SK-N-SH (cell line): ENCODE measurements around the gene ALPK3. TPM values are rescaled to one million over a fixed set of nuclear protein-coding genes. Genes with fewer than 3 reads are reported as not detected.

Experiments
- CTCF ChIA-PET: fragments of 300-600, 350-600 bp; formaldehyde crosslinking; extraction: SDS; loops from one replicate; lab custom pipeline; 2021; lab: Yijun Ruan, JAX
- POLR2A ChIA-PET: fragments of 350-600 bp; sonication (Branson Sonifier 250); formaldehyde crosslinking; extraction: SDS; loops from one replicate; lab custom pipeline; 2020; ENCODE audit warnings: antibody characterized with exemption, inconsistent platforms; lab: Yijun Ruan, JAX
- DNase-seq: peaks from one replicate; pipeline ENCODE4 v3.0.0; 2012
- H2AFZ ChIP-seq: fragments of 200-600 bp; sonication (generic); 2 replicates; pipeline ENCODE4 v1.8.1; 2016; ENCODE audit warnings: antibody characterized with exemption, mild to moderate bottlenecking, low read depth
- H3F3A ChIP-seq: fragments of 200-600 bp; sonication (generic); replicated peaks from 2 replicates; pipeline ENCODE3; 2016; ENCODE audit warnings: antibody characterized with exemption, mild to moderate bottlenecking; ENCODE audit not compliant: insufficient read depth
- H3K27ac ChIP-seq, 2 experiments: fragments of 200-500 bp in 1 of 2; fragments of 200-600 bp in 1 of 2; sonication (Bioruptor generic) in 1 of 2; sonication (generic), shearing (Covaris generic) in 1 of 2; 2 replicates each; pipeline versions ENCODE4 v1.5.1 to v1.6.1; 2014 to 2016; ENCODE audit warnings: low read depth in 2 of 2, inconsistent platforms in 1 of 2, low read length in 1 of 2, mild to moderate bottlenecking in 1 of 2, mixed read lengths in 1 of 2
- H3K27me3 ChIP-seq: fragments of 200-600 bp; sonication (generic), shearing (Covaris generic); 2 replicates; pipeline ENCODE4 v1.6.1; 2016; ENCODE audit warnings: mixed run types; ENCODE audit not compliant: insufficient read depth
- H3K36me3 ChIP-seq, 2 experiments: fragments of 200-500 bp in 1 of 2; fragments of 200-600 bp in 1 of 2; sonication (Bioruptor generic) in 1 of 2; sonication (generic) in 1 of 2; replicated peaks in 1 of 2; 2 replicates each; pipeline versions ENCODE3 to v1.5.1; 2014 to 2016; ENCODE audit warnings: low read length in 1 of 2, mild to moderate bottlenecking in 1 of 2; ENCODE audit not compliant: insufficient read depth in 2 of 2, control insufficient read depth in 1 of 2
- H3K4me1 ChIP-seq, 2 experiments: fragments of 200-500 bp in 1 of 2; fragments of 200-600 bp in 1 of 2; sonication (Bioruptor generic) in 1 of 2; sonication (generic), shearing (Covaris generic) in 1 of 2; 2 replicates each; pipeline versions ENCODE4 v1.5.1 to v1.6.1; 2014 to 2016; ENCODE audit warnings: low read depth in 1 of 2, low read length in 1 of 2, mixed run types in 1 of 2; ENCODE audit not compliant: insufficient read depth in 2 of 2, control insufficient read depth in 1 of 2
- H3K4me2 ChIP-seq: fragments of 200-600 bp; sonication (generic), shearing (Covaris generic); 2 replicates; pipeline ENCODE4 v1.6.1; 2017; ENCODE audit warnings: mixed run types
- H3K4me3 ChIP-seq, 2 experiments: fragments of 200-500 bp in 1 of 2; fragments of 200-600 bp in 1 of 2; sonication (Bioruptor generic) in 1 of 2; sonication (generic), shearing (Covaris generic) in 1 of 2; 2 replicates each; pipeline versions ENCODE4 v1.5.1 to v1.8.1; 2014 to 2016; ENCODE audit warnings: low read depth in 2 of 2, inconsistent platforms in 1 of 2, low read length in 1 of 2, mild to moderate bottlenecking in 1 of 2, mixed read lengths in 1 of 2, moderate library complexity in 1 of 2
- H3K79me2 ChIP-seq: fragments of 200-600 bp; sonication (generic); 2 replicates; pipeline ENCODE4 v1.8.1; 2017; ENCODE audit warnings: mild to moderate bottlenecking; ENCODE audit not compliant: insufficient read depth
- H3K9ac ChIP-seq: fragments of 200-600 bp; sonication (generic); 2 replicates; pipeline ENCODE4 v1.6.1; 2017; ENCODE audit warnings: mixed run types
- H3K9me2 ChIP-seq: fragments of 200-600 bp; sonication (generic); 2 replicates; pipeline ENCODE4 v1.6.1; 2017; ENCODE audit warnings: mixed run types
- H3K9me3 ChIP-seq: fragments of 200-600 bp; sonication (generic); 2 replicates; pipeline ENCODE4 v1.6.1; 2017; ENCODE audit warnings: mixed run types, mild to moderate bottlenecking, moderate library complexity
- H4K20me1 ChIP-seq: fragments of 200-600 bp; sonication (generic); 2 replicates; pipeline ENCODE4 v1.6.1; 2017; ENCODE audit warnings: mild to moderate bottlenecking, mixed run types; ENCODE audit not compliant: insufficient read depth
- EZH2phosphoT487 ChIP-seq: fragments of 200-600 bp; sonication (generic); IDR thresholded peaks from 2 replicates; pipeline ENCODE4 v1.6.1; 2017; ENCODE audit warnings: low read depth, mixed run types, mild to moderate bottlenecking, antibody characterized with exemption, moderate library complexity, borderline replicate concordance
- FOXJ3 ChIP-seq: sonication (generic); formaldehyde crosslinking; IDR thresholded peaks from 2 replicates; pipeline ENCODE4 v1.5.1; 2020; ENCODE audit warnings: mild to moderate bottlenecking, missing genetic modification reagents
- GABPA ChIP-seq: IDR thresholded peaks from 2 replicates; pipeline ENCODE4 v1.4.0; 2012; ENCODE audit warnings: low read depth, mild to moderate bottlenecking
- IRF3 ChIP-seq: fragments of 150-350 bp; IDR thresholded peaks from 2 replicates; pipeline ENCODE4 v1.6.1; 2016; ENCODE audit warnings: mild to moderate bottlenecking, low read depth, low read length
- JUND ChIP-seq: IDR thresholded peaks from 2 replicates; pipeline ENCODE4 v1.4.0; 2012
- MXI1 ChIP-seq: IDR thresholded peaks from 2 replicates; pipeline ENCODE4 v1.6.1; 2012; ENCODE audit warnings: mild to moderate bottlenecking, low read depth, low read length, improper control_type of control experiment
- NFIC ChIP-seq: IDR thresholded peaks from 2 replicates; pipeline ENCODE4 v1.4.0; 2012; ENCODE audit warnings: borderline replicate concordance
- RCOR1 ChIP-seq: fragments of 150-350 bp; IDR thresholded peaks from 2 replicates; pipeline ENCODE4 v1.6.1; 2017; ENCODE audit warnings: antibody characterized with exemption, low read length
- REST ChIP-seq: IDR thresholded peaks from 2 replicates; pipeline ENCODE4 v1.6.1; 2012; ENCODE audit warnings: mild to moderate bottlenecking, low read depth, low read length, moderate library complexity
- SIN3A ChIP-seq: IDR thresholded peaks from 2 replicates; pipeline ENCODE4 v1.6.1; 2012; ENCODE audit warnings: low read depth, mild to moderate bottlenecking, low read length, moderate library complexity, borderline replicate concordance
- SMC3 ChIP-seq: IDR thresholded peaks from 2 replicates; pipeline ENCODE4 v1.6.1; 2012; ENCODE audit warnings: low read depth, low read length, improper control_type of control experiment
- TAF1 ChIP-seq: IDR thresholded peaks from 2 replicates; pipeline ENCODE4 v1.6.1; 2012; ENCODE audit warnings: low read depth, mild to moderate bottlenecking, low read length, moderate library complexity, borderline replicate concordance
- TCF12 ChIP-seq: IDR thresholded peaks from 2 replicates; pipeline ENCODE4 v1.4.0; 2012
- TEAD4 ChIP-seq: IDR thresholded peaks from 2 replicates; pipeline ENCODE4 v1.4.0; 2012; ENCODE audit warnings: mild to moderate bottlenecking, borderline replicate concordance; ENCODE audit not compliant: insufficient read depth
- USF2 ChIP-seq: fragments of 150-350 bp; IDR thresholded peaks from 2 replicates; pipeline ENCODE4 v1.6.1; 2017; ENCODE audit warnings: antibody characterized with exemption, low read length, low read depth, borderline replicate concordance
- WGBS: methylation state at CpG from one replicate; pipeline ENCODE4 v1.1.6; 2017; ENCODE audit warnings: low lambda C conversion rate; 5-methylcytosine and 5-hydroxymethylcytosine counted together
- polyA plus RNA-seq, 3 experiments: library from polyadenylated mRNA; depleted of rRNA; stranded (reverse); fragments of >200 nt; gene quantifications; 2 replicates each; pipeline ENCODE4 v1.2.3, GENCODE V29; 2012
- TF ChIP-seq, protein P1 (sequence below): IDR thresholded peaks from 2 replicates; pipeline ENCODE4 v1.4.0; 2012; ENCODE audit warnings: low read depth
- TF ChIP-seq, protein P2 (sequence below): IDR thresholded peaks from 2 replicates; pipeline ENCODE4; 2012
- TF ChIP-seq, protein P3 (sequence below): fragments of 200-600 bp; sonication (generic); IDR thresholded peaks from 2 replicates; pipeline ENCODE4 v1.6.1; 2017; ENCODE audit warnings: antibody characterized with exemption, mild to moderate bottlenecking, moderate library complexity

The ALPK3 gene
- polyA plus RNA-seq, 1 of the 3 experiments (the other 2 are of a cell fraction) = 0.16 TPM

GRCh38 chr15:84898761-84899160, 81.6 kb downstream of the ALPK3 start:
- no peak overlapping the region for H2AFZ ChIP-seq
- no peaks in the 10 kb centered on the region for H3K36me3 ChIP-seq
- no peaks in the 10 kb centered on the region for H3K27me3 ChIP-seq
- no peak overlapping the region for H3K9ac ChIP-seq
- 51% methylated on average over 4 of the region's 4 CpGs for WGBS
- DNase-seq = no peak
- CTCF ChIA-PET = interaction anchor here (1.2 kb wide), 1 partner anchor 10 kb away, joined by 4 read pairs; no protein-coding TSS in a partner anchor
- no peaks in the 10 kb centered on the region for H4K20me1 ChIP-seq
- peaks cover 0 to under 1% of the 10 kb centered on the region in 2 experiments; a peak in 1 of 4 replicates for H3K4me1 ChIP-seq
- H3F3A ChIP-seq = no peaks in the 10 kb centered on the region
- H3K4me3 ChIP-seq = no peak overlapping the region
- no peak overlapping the region for H3K27ac ChIP-seq
- no peaks in the 10 kb centered on the region for H3K9me3 ChIP-seq
- no peaks in the 10 kb centered on the region for H3K79me2 ChIP-seq
- TF ChIP-seq MXI1 = no peak
- TF ChIP-seq REST = no peak
- TF ChIP-seq, protein P1, sequence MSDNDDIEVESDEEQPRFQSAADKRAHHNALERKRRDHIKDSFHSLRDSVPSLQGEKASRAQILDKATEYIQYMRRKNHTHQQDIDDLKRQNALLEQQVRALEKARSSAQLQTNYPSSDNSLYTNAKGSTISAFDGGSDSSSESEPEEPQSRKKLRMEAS = no peak
- TF ChIP-seq USF2 = no peak
- no peak for TF ChIP-seq TCF12
- TF ChIP-seq EZH2phosphoT487 = no peak
- TF ChIP-seq, all 33 proteins: peak for 0
- POLR2A ChIA-PET = no interaction called here
- Histone ChIP-seq H3K9me2 (no peaks in the 10 kb centered on the region), H3K4me2 (no peak overlapping the region)

GRCh38 chr15:84899750-84900149, 82.6 kb downstream of the ALPK3 start:
- Histone ChIP-seq H4K20me1 (no peaks in the 10 kb centered on the region), H2AFZ (no peak overlapping the region), H3F3A (no peaks in the 10 kb centered on the region), H3K4me2 (no peak overlapping the region), H3K4me1 (peaks cover 0 to 11% of the 10 kb centered on the region in 2 experiments; a peak in 1 of 4 replicates), H3K9me2 (no peaks in the 10 kb centered on the region), H3K27me3 (no peaks in the 10 kb centered on the region), H3K27ac (no peak overlapping the region), H3K4me3 (no peak overlapping the region), H3K36me3 (no peaks in the 10 kb centered on the region), H3K9ac (no peak overlapping the region), H3K9me3 (no peaks in the 10 kb centered on the region), H3K79me2 (no peaks in the 10 kb centered on the region)
- ChIA-PET CTCF (interaction anchor here (1.0 kb wide), 1 partner anchor 31 kb away, joined by 3 read pairs; no protein-coding TSS in a partner anchor), POLR2A (no interaction called here)
- WGBS = 81% methylated on average over 7 of the region's 7 CpGs
- no peak for TF ChIP-seq FOXJ3 (CRISPR knock-in tag)
- no peak for TF ChIP-seq SMC3
- TF ChIP-seq, protein P2, sequence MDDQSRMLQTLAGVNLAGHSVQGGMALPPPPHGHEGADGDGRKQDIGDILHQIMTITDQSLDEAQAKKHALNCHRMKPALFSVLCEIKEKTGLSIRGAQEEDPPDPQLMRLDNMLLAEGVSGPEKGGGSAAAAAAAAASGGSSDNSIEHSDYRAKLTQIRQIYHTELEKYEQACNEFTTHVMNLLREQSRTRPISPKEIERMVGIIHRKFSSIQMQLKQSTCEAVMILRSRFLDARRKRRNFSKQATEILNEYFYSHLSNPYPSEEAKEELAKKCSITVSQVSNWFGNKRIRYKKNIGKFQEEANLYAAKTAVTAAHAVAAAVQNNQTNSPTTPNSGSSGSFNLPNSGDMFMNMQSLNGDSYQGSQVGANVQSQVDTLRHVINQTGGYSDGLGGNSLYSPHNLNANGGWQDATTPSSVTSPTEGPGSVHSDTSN = no peak
- TF ChIP-seq GABPA = no peak
- no peak for TF ChIP-seq NFIC
- TF ChIP-seq, protein P3, sequence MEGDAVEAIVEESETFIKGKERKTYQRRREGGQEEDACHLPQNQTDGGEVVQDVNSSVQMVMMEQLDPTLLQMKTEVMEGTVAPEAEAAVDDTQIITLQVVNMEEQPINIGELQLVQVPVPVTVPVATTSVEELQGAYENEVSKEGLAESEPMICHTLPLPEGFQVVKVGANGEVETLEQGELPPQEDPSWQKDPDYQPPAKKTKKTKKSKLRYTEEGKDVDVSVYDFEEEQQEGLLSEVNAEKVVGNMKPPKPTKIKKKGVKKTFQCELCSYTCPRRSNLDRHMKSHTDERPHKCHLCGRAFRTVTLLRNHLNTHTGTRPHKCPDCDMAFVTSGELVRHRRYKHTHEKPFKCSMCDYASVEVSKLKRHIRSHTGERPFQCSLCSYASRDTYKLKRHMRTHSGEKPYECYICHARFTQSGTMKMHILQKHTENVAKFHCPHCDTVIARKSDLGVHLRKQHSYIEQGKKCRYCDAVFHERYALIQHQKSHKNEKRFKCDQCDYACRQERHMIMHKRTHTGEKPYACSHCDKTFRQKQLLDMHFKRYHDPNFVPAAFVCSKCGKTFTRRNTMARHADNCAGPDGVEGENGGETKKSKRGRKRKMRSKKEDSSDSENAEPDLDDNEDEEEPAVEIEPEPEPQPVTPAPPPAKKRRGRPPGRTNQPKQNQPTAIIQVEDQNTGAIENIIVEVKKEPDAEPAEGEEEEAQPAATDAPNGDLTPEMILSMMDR = no peak
- no peak for TF ChIP-seq EZH2phosphoT487
- TF ChIP-seq TEAD4 = no peak
- TF ChIP-seq TAF1 = no peak
- TF ChIP-seq MXI1 = no peak
- TF ChIP-seq IRF3 = no peak
- TF ChIP-seq TCF12 = no peak
- no peak for TF ChIP-seq JUND
- no peak for TF ChIP-seq RCOR1
- no peak for TF ChIP-seq SIN3A
- no peak for DNase-seq
